Common myeloid progenitor, CD34-positive (primary cell): ENCODE data around the gene UBXN2A.
"Not testable (repeated sequence)": the region's sequence is repeated elsewhere in the genome, so short reads cannot be mapped to it uniquely, and the experiment has no call there.

Experiments
- CTCF ChIA-PET: fragments of 350-600 bp; sonication (Branson Sonifier 250); formaldehyde crosslinking; loops from one replicate; lab custom pipeline; 2021; ENCODE audit warnings: antibody characterized with exemption; lab: Charles Lee
- POLR2A ChIA-PET: fragments of 350-600 bp; sonication (Branson Sonifier 250); formaldehyde crosslinking; loops from one replicate; lab custom pipeline; 2021; ENCODE audit warnings: antibody characterized with exemption; lab: Charles Lee
- DNase-seq, 3 donors: peaks; one replicate each; pipeline versions ENCODE4 v3.0.0 to v3.0.0-alpha.2; 2013
- H3K27ac ChIP-seq, 2 experiments: 1 replicate in 1 of 2; 2 replicates in 1 of 2; pipeline ENCODE4 v1.7.0; 2013; ENCODE audit warnings: inconsistent platforms in 2 of 2, low read length in 2 of 2, mild to moderate bottlenecking in 2 of 2, low read depth in 1 of 2, moderate library complexity in 1 of 2; ENCODE audit not compliant: severe bottlenecking in 2 of 2, insufficient read depth in 1 of 2, poor library complexity in 1 of 2
- H3K27me3 ChIP-seq, 5 experiments: replicated peaks in 2 of 5; 1 replicate in 3 of 5; 2 replicates in 2 of 5; pipeline versions ENCODE4 v1.6.1 to v1.7.0; 2013; ENCODE audit warnings: low read length in 4 of 5, mild to moderate bottlenecking in 2 of 5, moderate library complexity in 2 of 5, inconsistent platforms in 1 of 5; ENCODE audit not compliant: insufficient read depth in 5 of 5, control insufficient read depth in 4 of 5
- H3K36me3 ChIP-seq, 4 experiments: 1 replicate in 2 of 4; 2 replicates in 2 of 4; pipeline versions ENCODE4 v1.6.1 to v1.7.0; 2013; ENCODE audit warnings: low read length in 3 of 4, control low read depth in 1 of 4, mild to moderate bottlenecking in 1 of 4; ENCODE audit not compliant: control insufficient read depth in 4 of 4, insufficient read depth in 4 of 4
- H3K4me1 ChIP-seq, 4 experiments: 1 replicate in 3 of 4; 2 replicates in 1 of 4; pipeline versions ENCODE4 v1.6.1 to v1.7.1; 2013; ENCODE audit warnings: low read length in 3 of 4, mild to moderate bottlenecking in 3 of 4, control low read depth in 1 of 4, inconsistent platforms in 1 of 4, moderate library complexity in 1 of 4; ENCODE audit not compliant: control insufficient read depth in 4 of 4, insufficient read depth in 4 of 4; ENCODE audit errors: control extremely low read depth in 1 of 4
- H3K4me3 ChIP-seq, 7 experiments: 1 replicate in 4 of 7; 2 replicates in 3 of 7; pipeline versions ENCODE4 v1.5.1 to v1.7.0; 2013; ENCODE audit warnings: mild to moderate bottlenecking in 7 of 7, low read length in 6 of 7, moderate library complexity in 6 of 7, inconsistent platforms in 2 of 7, low read depth in 2 of 7, control low read depth in 1 of 7; ENCODE audit not compliant: insufficient read depth in 4 of 7, control insufficient read depth in 1 of 7; ENCODE audit errors: extremely low read depth in 1 of 7
- H3K9me3 ChIP-seq, 5 experiments: 1 replicate in 4 of 5; 2 replicates in 1 of 5; pipeline versions ENCODE4 v1.6.1 to v1.7.1; 2013; ENCODE audit warnings: low read length in 4 of 5, mild to moderate bottlenecking in 2 of 5, inconsistent platforms in 1 of 5, low read depth in 1 of 5, moderate library complexity in 1 of 5; ENCODE audit not compliant: control insufficient read depth in 4 of 5, insufficient read depth in 2 of 5; ENCODE audit errors: control extremely low read depth in 1 of 5
- WGBS: methylation state at CpG from one replicate; pipeline ENCODE4 v1.1.5; 2013; ENCODE audit not compliant: insufficient coverage; 5-methylcytosine and 5-hydroxymethylcytosine counted together

The UBXN2A gene

GRCh38 chr2:24011250-24012104 is 71.2 kb downstream of the UBXN2A start:
- Histone ChIP-seq H3K4me1 (peaks cover 12 to 41% (median 28%) of the 10 kb centered on the region in 4 experiments), H3K36me3 (no peaks in the 10 kb centered on the region), H3K4me3 (peak overlapping the region in 3 of 7 experiments; percentile 65 to 72 (median 66)), H3K27me3 (peaks cover 0 to 10% (median 2%) of the 10 kb centered on the region in 5 experiments), H3K27ac (peak overlapping the region in 1 of 2 experiments; percentile 77), H3K9me3 (no peaks in the 10 kb centered on the region)
- WGBS = 69% methylated on average over 4 of the region's 7 CpGs
- CTCF ChIA-PET = interaction anchor here (0.7 to 1.8 kb wide), 8 partner anchors 9 to 72 kb away, joined by 3 to 5 read pairs (median 3); partner anchors contain the start of genes FKBP1B and WDCP
- POLR2A ChIA-PET = interaction anchor here (0.6 to 1.0 kb wide), 2 partner anchors 87 to 151 kb away, joined by 3 read pairs; no protein-coding TSS in a partner anchor
- peak; percentile 94 to 99 (median 98) for DNase-seq

GRCh38 chr2:24012521-24013188 is 72.4 kb downstream of the UBXN2A start:
- Histone ChIP-seq H3K4me1 (peaks cover 12 to 45% (median 28%) of the 10 kb centered on the region in 4 experiments), H3K27me3 (peaks cover 0 to 10% (median 2%) of the 10 kb centered on the region in 5 experiments), H3K4me3 (no peak overlapping the region), H3K9me3 (no peaks in the 10 kb centered on the region), H3K36me3 (no peaks in the 10 kb centered on the region), H3K27ac (peak overlapping the region in 1 of 2 experiments; percentile 77)
- DNase-seq = no peak
- ChIA-PET CTCF (interaction anchor here (0.7 to 1.8 kb wide), 5 partner anchors 8 to 72 kb away, joined by 3 to 5 read pairs (median 4); partner anchors contain the start of gene TP53I3), POLR2A (no interaction called here)
- WGBS = 82% methylated on average over 7 of the region's 9 CpGs

GRCh38 chr2:24014902-24015301 is 74.6 kb downstream of the UBXN2A start:
- H3K36me3 ChIP-seq = not testable (repeated sequence)

GRCh38 chr2:24015562-24016375 is 75.5 kb downstream of the UBXN2A start:
- ChIA-PET POLR2A (no interaction called here), CTCF (interaction anchor here (1.9 kb wide), 1 partner anchor 68 kb away, joined by 5 read pairs; the partner anchor contains the start of gene TP53I3)
- H3K4me3 ChIP-seq = no peak overlapping the region
- H3K27ac ChIP-seq = no peak overlapping the region
- no peaks in the 10 kb centered on the region for H3K27me3 ChIP-seq
- H3K9me3 ChIP-seq = no peaks in the 10 kb centered on the region
- H3K36me3 ChIP-seq = no peaks in the 10 kb centered on the region
- 100% methylated on average over 6 of the region's 11 CpGs for WGBS
- H3K4me1 ChIP-seq = peaks cover 8 to 27% (median 13%) of the 10 kb centered on the region in 4 experiments
- no peak for DNase-seq

More at GRCh38 chr2:24014902-24015301, 74.6 kb downstream of the UBXN2A start:
- DNase-seq, H3K4me3 ChIP-seq, H3K27me3 ChIP-seq, H3K9me3 ChIP-seq, POLR2A ChIA-PET, H3K27ac ChIP-seq: not testable (repeated sequence)
- WGBS = 94% methylated on average over 3 of the region's 6 CpGs
- H3K4me1 ChIP-seq = peaks cover 12 to 35% (median 21%) of the 10 kb centered on the region in 4 experiments
- CTCF ChIA-PET = interaction anchor here (1.2 to 1.9 kb wide), 2 partner anchors 8 to 69 kb away, joined by 3 to 5 read pairs; partner anchors contain the start of gene TP53I3

- Histone ChIP-seq H3K9me3 (no peaks in the 10 kb centered on the region), H3K4me1 (peaks cover 2 to 21% (median 8%) of the 10 kb centered on the region in 4 experiments), H3K4me3 (no peak overlapping the region), H3K27me3 (no peaks in the 10 kb centered on the region), H3K36me3 (no peaks in the 10 kb centered on the region), H3K27ac (no peak overlapping the region)
- CTCF ChIA-PET = interaction anchor here (1.9 kb wide), 1 partner anchor 68 kb away, joined by 5 read pairs; the partner anchor contains the start of gene TP53I3
- POLR2A ChIA-PET = no interaction called here
- 92% methylated on average over 8 of the region's 9 CpGs for WGBS
- DNase-seq = no peak
These were observed 76.1 kb downstream of the UBXN2A start for GRCh38 chr2:24016376-24016761.

GRCh38 chr2:24016853-24017703 is 76.8 kb downstream of the UBXN2A start:
- ChIA-PET CTCF (no interaction called here), POLR2A (no interaction called here)
- H3K4me3 ChIP-seq = no peak overlapping the region
- no peak overlapping the region for H3K27ac ChIP-seq
- peaks cover 0 to 2% (median under 1%) of the 10 kb centered on the region in 4 experiments for H3K36me3 ChIP-seq
- peak in 1 of 3 donors; percentile 17 for DNase-seq
- H3K27me3 ChIP-seq = no peaks in the 10 kb centered on the region
- 92% methylated on average over 34 of the region's 35 CpGs for WGBS
- H3K4me1 ChIP-seq = peaks cover 0 to 14% (median 3%) of the 10 kb centered on the region in 4 experiments
- H3K9me3 ChIP-seq = no peaks in the 10 kb centered on the region
